Trophoblast cell (in vitro differentiated cells and primary cell): ENCODE data around the gene NUMA1.

Experiments
- DNase-seq, 2 donors: peaks; one replicate each; pipeline ENCODE4 v3.0.0-alpha.2; 2016
- H2AFZ ChIP-seq: 2 replicates; pipeline ENCODE4 v1.6.1; 2013; ENCODE audit warnings: low read length, moderate library complexity, mild to moderate bottlenecking; ENCODE audit not compliant: insufficient read depth, poor library complexity
- H2AK5ac ChIP-seq: 2 replicates; pipeline ENCODE4 v1.6.1; 2013; ENCODE audit warnings: mild to moderate bottlenecking, low read length
- H2BK120ac ChIP-seq: 2 replicates; pipeline ENCODE4 v1.6.1; 2013; ENCODE audit warnings: low read length, mild to moderate bottlenecking, moderate library complexity; ENCODE audit not compliant: insufficient read depth, poor library complexity
- H2BK12ac ChIP-seq: 2 replicates; pipeline ENCODE4 v1.6.1; 2013; ENCODE audit warnings: mild to moderate bottlenecking, low read length, moderate library complexity
- H2BK5ac ChIP-seq: 2 replicates; pipeline ENCODE4 v1.6.1; 2013; ENCODE audit warnings: low read length, low read depth, moderate library complexity, mild to moderate bottlenecking; ENCODE audit not compliant: poor library complexity
- H3K14ac ChIP-seq: 2 replicates; pipeline ENCODE4 v1.6.1; 2013; ENCODE audit warnings: mild to moderate bottlenecking, low read length
- H3K18ac ChIP-seq: 2 replicates; pipeline ENCODE4 v1.6.1; 2013; ENCODE audit warnings: mild to moderate bottlenecking, low read length
- H3K23ac ChIP-seq: 2 replicates; pipeline ENCODE4 v1.6.1; 2013; ENCODE audit warnings: low read length
- H3K27ac ChIP-seq: 2 replicates; pipeline ENCODE4 v1.5.1; 2013; ENCODE audit warnings: low read depth, mild to moderate bottlenecking, inconsistent platforms, low read length, moderate library complexity
- H3K27me3 ChIP-seq: 2 replicates; pipeline ENCODE4 v1.6.1; 2013; ENCODE audit warnings: inconsistent platforms, mild to moderate bottlenecking, low read length, moderate library complexity; ENCODE audit not compliant: insufficient read depth
- H3K36me3 ChIP-seq, 2 experiments: 1 replicate in 1 of 2; 2 replicates in 1 of 2; pipeline ENCODE4 v1.6.1; 2013; ENCODE audit warnings: low read length in 2 of 2, mild to moderate bottlenecking in 2 of 2, moderate library complexity in 1 of 2; ENCODE audit not compliant: insufficient read depth in 2 of 2, control insufficient read depth in 1 of 2
- H3K4ac ChIP-seq: 2 replicates; pipeline ENCODE4 v1.6.1; 2013; ENCODE audit warnings: low read depth, mild to moderate bottlenecking, low read length, moderate library complexity
- H3K4me1 ChIP-seq, 2 experiments: 1 replicate in 1 of 2; 2 replicates in 1 of 2; pipeline ENCODE4 v1.6.1; 2013; ENCODE audit warnings: low read length in 2 of 2, mild to moderate bottlenecking in 2 of 2, moderate library complexity in 1 of 2; ENCODE audit not compliant: insufficient read depth in 2 of 2, control insufficient read depth in 1 of 2
- H3K4me2 ChIP-seq: 2 replicates; pipeline ENCODE4 v1.6.1; 2013; ENCODE audit warnings: inconsistent platforms, mild to moderate bottlenecking, low read length, moderate library complexity
- H3K4me3 ChIP-seq: 2 replicates; pipeline ENCODE4 v1.5.1; 2013; ENCODE audit warnings: mild to moderate bottlenecking, low read depth, low read length, inconsistent platforms
- H3K79me1 ChIP-seq: one replicate; pipeline ENCODE4 v1.6.1; 2013; ENCODE audit warnings: low read length
- H3K79me2 ChIP-seq: 2 replicates; pipeline ENCODE4 v1.6.1; 2013; ENCODE audit warnings: low read length, mild to moderate bottlenecking; ENCODE audit not compliant: control insufficient read depth, insufficient read depth, poor library complexity
- H3K9ac ChIP-seq: 2 replicates; pipeline ENCODE4 v1.6.1; 2013; ENCODE audit warnings: mild to moderate bottlenecking, low read length
- H3K9me3 ChIP-seq: 2 replicates; pipeline ENCODE4 v1.6.1; 2013; ENCODE audit warnings: low read depth, mild to moderate bottlenecking, control low read depth, inconsistent platforms, low read length; ENCODE audit not compliant: insufficient read depth
- H4K12ac ChIP-seq: 2 replicates; pipeline ENCODE4 v1.6.1; 2013; ENCODE audit warnings: low read depth, mild to moderate bottlenecking, low read length, moderate library complexity
- H4K8ac ChIP-seq: 2 replicates; pipeline ENCODE4 v1.6.1; 2013; ENCODE audit warnings: low read depth, mild to moderate bottlenecking, low read length, moderate library complexity
- H4K91ac ChIP-seq: one replicate; pipeline ENCODE4 v1.6.1; 2013; ENCODE audit warnings: low read depth, mild to moderate bottlenecking, low read length, moderate library complexity
- WGBS: extraction: QIAGEN DNeasy Blood & Tissue Kit; methylation state at CpG from one replicate; pipeline ENCODE4 v1.1.7; 2013; ENCODE audit warnings: missing lambda C conversion rate; ENCODE audit not compliant: insufficient read length, insufficient coverage; ENCODE audit errors: extremely low coverage; 5-methylcytosine and 5-hydroxymethylcytosine counted together

Gene NUMA1

DNA sequence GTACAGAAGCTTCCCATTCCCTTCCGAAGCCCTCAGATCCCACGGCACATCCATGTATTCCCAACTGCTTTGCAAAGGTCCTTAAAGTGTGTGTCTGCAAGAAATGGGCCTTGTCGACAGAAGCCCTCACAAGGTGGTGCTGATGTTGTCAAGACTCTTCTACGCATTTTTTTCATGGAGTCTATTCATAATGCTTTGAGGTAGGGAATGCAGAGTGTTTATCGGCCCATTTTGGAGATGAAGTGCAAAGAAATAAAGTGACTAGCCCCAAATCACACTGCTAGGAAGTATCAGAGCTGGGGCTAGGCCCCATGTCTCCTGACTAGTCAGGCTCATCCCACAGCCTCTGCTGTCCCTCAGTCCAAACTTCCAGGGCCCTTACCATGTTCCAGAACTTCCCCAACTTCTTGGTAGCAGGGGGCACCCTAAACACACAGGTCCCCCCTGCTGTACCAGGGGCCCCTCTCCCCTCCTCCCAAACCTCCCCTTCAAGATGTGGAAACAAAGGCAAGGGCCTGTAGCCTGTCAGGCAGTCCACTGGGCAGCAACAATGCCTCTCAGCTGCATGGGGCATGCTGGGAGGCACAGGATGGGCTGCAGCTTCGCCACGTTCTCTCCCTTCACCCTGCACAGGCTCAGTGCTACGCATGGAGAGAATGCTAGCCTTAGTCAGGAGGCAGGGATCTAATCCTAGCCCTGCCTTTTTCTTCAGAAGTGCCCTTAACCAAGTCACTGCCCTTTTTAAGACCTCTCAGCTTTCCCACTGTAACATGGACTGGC lies 73.8 kb downstream of the NUMA1 start:
- no peak overlapping the region for H2AK5ac ChIP-seq
- no peak overlapping the region for H3K27ac ChIP-seq
- no peaks in the 10 kb centered on the region for H3K79me1 ChIP-seq
- no CpG with 5 or more reads among the region's 8 CpGs for WGBS
- no peak overlapping the region for H2BK5ac ChIP-seq
- H3K4ac ChIP-seq = no peak overlapping the region
- no peaks in the 10 kb centered on the region for H3K9me3 ChIP-seq
- H3K9ac ChIP-seq = no peak overlapping the region
- no peak overlapping the region for H3K23ac ChIP-seq
- H4K12ac ChIP-seq = no peak overlapping the region
- no peaks in the 10 kb centered on the region for H3K79me2 ChIP-seq
- H3K27me3 ChIP-seq = no peaks in the 10 kb centered on the region
- DNase-seq = no peak
- H2AFZ ChIP-seq = no peak overlapping the region
- H4K91ac ChIP-seq = no peak overlapping the region
- H3K4me2 ChIP-seq = no peak overlapping the region
- no peak overlapping the region for H2BK12ac ChIP-seq
- no peak overlapping the region for H4K8ac ChIP-seq
- no peak overlapping the region for H3K4me3 ChIP-seq
- no peak overlapping the region for H3K14ac ChIP-seq
- no peak overlapping the region for H3K18ac ChIP-seq
- no peak overlapping the region for H2BK120ac ChIP-seq
- peaks cover 88 to 95% of the 10 kb centered on the region in 2 experiments for H3K36me3 ChIP-seq
- no peaks in the 10 kb centered on the region for H3K4me1 ChIP-seq

- no peak overlapping the region for H2AFZ ChIP-seq
- no peak overlapping the region for H3K4ac ChIP-seq
- H4K8ac ChIP-seq = no peak overlapping the region
- no peak overlapping the region for H4K91ac ChIP-seq
- no peak overlapping the region for H2AK5ac ChIP-seq
- no peak overlapping the region for H3K4me2 ChIP-seq
- no peaks in the 10 kb centered on the region for H3K79me1 ChIP-seq
- H2BK120ac ChIP-seq = no peak overlapping the region
- no peak overlapping the region for H3K27ac ChIP-seq
- no peak overlapping the region for H4K12ac ChIP-seq
- WGBS = no CpG with 5 or more reads among the region's 20 CpGs
- H3K9me3 ChIP-seq = no peaks in the 10 kb centered on the region
- H3K18ac ChIP-seq = no peak overlapping the region
- peaks cover 0 to 3% of the 10 kb centered on the region in 2 experiments for H3K4me1 ChIP-seq
- H2BK5ac ChIP-seq = no peak overlapping the region
- no peaks in the 10 kb centered on the region for H3K27me3 ChIP-seq
- no peak overlapping the region for H3K9ac ChIP-seq
- no peak overlapping the region for H2BK12ac ChIP-seq
- peaks cover 88 to 95% of the 10 kb centered on the region in 2 experiments for H3K36me3 ChIP-seq
- no peak overlapping the region for H3K4me3 ChIP-seq
- no peaks in the 10 kb centered on the region for H3K79me2 ChIP-seq
- no peak overlapping the region for H3K14ac ChIP-seq
- H3K23ac ChIP-seq = no peak overlapping the region
- no peak for DNase-seq
Measured at GRCh38 chr11:72005347-72006260, 74.7 kb downstream of the NUMA1 start.

DNA sequence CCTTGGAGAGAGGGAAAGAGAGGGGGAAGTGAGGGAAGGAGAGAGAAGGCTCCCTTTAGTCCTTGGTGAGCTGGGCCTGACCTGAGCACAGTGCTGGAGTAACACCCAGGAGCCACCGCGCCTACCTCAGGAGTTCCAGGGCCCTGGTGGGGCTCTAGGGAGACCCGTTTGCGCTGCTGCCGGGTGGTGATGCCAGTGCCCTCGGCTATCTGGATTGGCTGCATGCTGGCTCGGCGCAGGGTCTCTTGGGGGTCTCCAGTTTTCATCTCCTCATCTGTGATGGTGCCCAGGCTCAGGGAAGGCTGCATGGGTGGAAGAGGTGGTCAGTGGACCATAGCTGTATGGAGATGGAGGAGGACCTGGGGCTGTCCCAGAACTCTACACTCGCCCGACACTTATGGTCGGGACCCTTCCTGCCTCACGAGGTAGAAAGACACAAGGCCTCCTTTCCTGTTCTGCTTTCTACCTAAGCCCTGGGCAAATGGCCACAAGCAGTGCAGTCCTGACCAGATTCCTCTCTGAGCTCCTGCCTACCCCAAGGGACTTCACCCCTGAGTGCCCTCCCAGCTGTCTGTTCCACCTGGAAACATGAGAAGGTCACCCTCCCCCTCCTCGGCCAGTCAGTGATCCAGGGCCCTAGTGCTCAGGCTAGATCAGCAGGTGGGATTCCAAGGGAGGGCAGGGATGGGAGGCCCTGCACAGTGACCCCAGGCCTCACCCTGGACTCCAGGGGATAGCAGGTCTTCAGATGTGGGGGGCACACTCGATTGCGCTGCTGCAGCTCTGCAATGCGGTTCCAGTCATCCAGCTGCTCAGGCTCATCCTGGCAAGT lies 75.6 kb downstream of the NUMA1 start:
- Histone ChIP-seq H3K4me3 (no peak overlapping the region), H3K23ac (no peak overlapping the region), H3K18ac (no peak overlapping the region), H2BK120ac (no peak overlapping the region), H4K91ac (no peak overlapping the region), H3K4ac (no peak overlapping the region), H3K27me3 (no peaks in the 10 kb centered on the region), H3K9me3 (no peaks in the 10 kb centered on the region), H2BK12ac (no peak overlapping the region), H3K79me1 (no peaks in the 10 kb centered on the region), H2AFZ (no peak overlapping the region), H3K79me2 (no peaks in the 10 kb centered on the region), H3K27ac (no peak overlapping the region), H2AK5ac (no peak overlapping the region), H4K8ac (no peak overlapping the region), H3K4me2 (no peak overlapping the region), H3K4me1 (peaks cover 0 to 5% of the 10 kb centered on the region in 2 experiments), H3K9ac (no peak overlapping the region), H2BK5ac (no peak overlapping the region), H3K14ac (no peak overlapping the region), H4K12ac (no peak overlapping the region), H3K36me3 (peaks cover 89 to 96% of the 10 kb centered on the region in 2 experiments)
- no peak for DNase-seq
- no CpG with 5 or more reads among the region's 16 CpGs for WGBS

- no CpG with 5 or more reads among the region's 20 CpGs for WGBS
- no peak overlapping the region for H3K4me2 ChIP-seq
- H3K9ac ChIP-seq = no peak overlapping the region
- no peaks in the 10 kb centered on the region for H3K79me2 ChIP-seq
- H4K8ac ChIP-seq = no peak overlapping the region
- H2BK5ac ChIP-seq = no peak overlapping the region
- H3K14ac ChIP-seq = no peak overlapping the region
- no peak overlapping the region for H3K4ac ChIP-seq
- no peak overlapping the region for H4K91ac ChIP-seq
- no peak for DNase-seq
- no peak overlapping the region for H3K23ac ChIP-seq
- no peak overlapping the region for H2AK5ac ChIP-seq
- peaks cover 82 to 88% of the 10 kb centered on the region in 2 experiments for H3K36me3 ChIP-seq
- H2BK12ac ChIP-seq = no peak overlapping the region
- no peaks in the 10 kb centered on the region for H3K9me3 ChIP-seq
- no peaks in the 10 kb centered on the region for H3K27me3 ChIP-seq
- no peak overlapping the region for H2BK120ac ChIP-seq
- no peak overlapping the region for H2AFZ ChIP-seq
- H3K27ac ChIP-seq = no peak overlapping the region
- H3K18ac ChIP-seq = no peak overlapping the region
- H3K79me1 ChIP-seq = no peaks in the 10 kb centered on the region
- peaks cover 0 to 9% of the 10 kb centered on the region in 2 experiments for H3K4me1 ChIP-seq
- no peak overlapping the region for H4K12ac ChIP-seq
- no peak overlapping the region for H3K4me3 ChIP-seq
Measured at GRCh38 chr11:72003776-72004171, 76.6 kb downstream of the NUMA1 start.
